Bronchial epithelial cell (primary cell): Measurements from ENCODE around the gene PMEPA1. TPM values are rescaled to one million over a fixed set of nuclear protein-coding genes. Genes with fewer than 3 reads are reported as not detected.
"Not testable (repeated sequence)": the region's sequence is repeated elsewhere in the genome, so short reads cannot be mapped to it uniquely, and the experiment has no call there.

ENCODE experiments used
- DNase-seq: peaks from one replicate; pipeline ENCODE4 v3.0.0-alpha.2; 2010; ENCODE audit warnings: low read depth
- FAIRE-seq: peaks from 2 replicates; lab custom pipeline; 2011; peaks lifted over from hg19 to GRCh38; lab: Jason Lieb, UNC
- H3K27me3 ChIP-seq: 2 replicates; pipeline ENCODE4 v1.5.1; 2011; ENCODE audit warnings: low read length; ENCODE audit not compliant: control insufficient read depth, insufficient read depth
- H3K36me3 ChIP-seq: 2 replicates; pipeline ENCODE4 v1.5.1; 2011; ENCODE audit warnings: low read length; ENCODE audit not compliant: control insufficient read depth, insufficient read depth
- H3K4me3 ChIP-seq: 2 replicates; pipeline ENCODE4 v1.5.1; 2011; ENCODE audit warnings: mild to moderate bottlenecking, low read depth, low read length, control low read depth
- total RNA-seq: library from RNA; depleted of rRNA; stranded (reverse); fragments of >200 nt; gene quantifications from 2 replicates; pipeline ENCODE4 v1.2.1, GENCODE V29; 2014
- TF ChIP-seq, protein P1 (sequence below): IDR thresholded peaks from 2 replicates; pipeline ENCODE4 v1.5.1; 2011; ENCODE audit warnings: mild to moderate bottlenecking, moderate library complexity, low read length, control low read depth, inconsistent platforms; ENCODE audit not compliant: insufficient read depth, severe bottlenecking

The PMEPA1 gene
- total RNA-seq, 1 donor from 2014 or later = 51.1 TPM

DNA sequence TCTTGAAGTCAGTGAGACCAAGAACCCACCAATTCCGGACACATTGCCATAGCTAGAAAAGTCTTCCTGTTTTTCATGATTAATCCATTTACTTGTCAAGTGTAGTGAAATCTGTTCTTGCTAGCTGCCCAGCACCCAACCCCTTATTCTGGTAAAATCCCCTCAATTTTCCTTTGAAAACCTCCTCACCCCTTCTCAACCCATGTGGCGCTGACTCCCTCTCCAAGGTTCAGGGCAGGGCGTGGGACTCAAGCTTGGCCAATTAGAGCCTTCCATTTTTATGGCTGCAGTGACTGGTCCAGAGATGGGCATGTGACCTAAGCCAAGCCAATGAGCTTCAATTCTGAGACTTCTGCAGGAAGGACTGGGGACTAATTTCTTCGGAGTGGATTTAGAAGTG lies 79.8 kb downstream of the PMEPA1 start:
- H3K4me3 ChIP-seq = no peak overlapping the region
- H3K36me3 ChIP-seq = no peaks in the 10 kb centered on the region
- peaks cover 2% of the 10 kb centered on the region for H3K27me3 ChIP-seq
- DNase-seq (no peak), FAIRE-seq (no peak)
- TF ChIP-seq, protein P1, sequence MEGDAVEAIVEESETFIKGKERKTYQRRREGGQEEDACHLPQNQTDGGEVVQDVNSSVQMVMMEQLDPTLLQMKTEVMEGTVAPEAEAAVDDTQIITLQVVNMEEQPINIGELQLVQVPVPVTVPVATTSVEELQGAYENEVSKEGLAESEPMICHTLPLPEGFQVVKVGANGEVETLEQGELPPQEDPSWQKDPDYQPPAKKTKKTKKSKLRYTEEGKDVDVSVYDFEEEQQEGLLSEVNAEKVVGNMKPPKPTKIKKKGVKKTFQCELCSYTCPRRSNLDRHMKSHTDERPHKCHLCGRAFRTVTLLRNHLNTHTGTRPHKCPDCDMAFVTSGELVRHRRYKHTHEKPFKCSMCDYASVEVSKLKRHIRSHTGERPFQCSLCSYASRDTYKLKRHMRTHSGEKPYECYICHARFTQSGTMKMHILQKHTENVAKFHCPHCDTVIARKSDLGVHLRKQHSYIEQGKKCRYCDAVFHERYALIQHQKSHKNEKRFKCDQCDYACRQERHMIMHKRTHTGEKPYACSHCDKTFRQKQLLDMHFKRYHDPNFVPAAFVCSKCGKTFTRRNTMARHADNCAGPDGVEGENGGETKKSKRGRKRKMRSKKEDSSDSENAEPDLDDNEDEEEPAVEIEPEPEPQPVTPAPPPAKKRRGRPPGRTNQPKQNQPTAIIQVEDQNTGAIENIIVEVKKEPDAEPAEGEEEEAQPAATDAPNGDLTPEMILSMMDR = no peak

DNA sequence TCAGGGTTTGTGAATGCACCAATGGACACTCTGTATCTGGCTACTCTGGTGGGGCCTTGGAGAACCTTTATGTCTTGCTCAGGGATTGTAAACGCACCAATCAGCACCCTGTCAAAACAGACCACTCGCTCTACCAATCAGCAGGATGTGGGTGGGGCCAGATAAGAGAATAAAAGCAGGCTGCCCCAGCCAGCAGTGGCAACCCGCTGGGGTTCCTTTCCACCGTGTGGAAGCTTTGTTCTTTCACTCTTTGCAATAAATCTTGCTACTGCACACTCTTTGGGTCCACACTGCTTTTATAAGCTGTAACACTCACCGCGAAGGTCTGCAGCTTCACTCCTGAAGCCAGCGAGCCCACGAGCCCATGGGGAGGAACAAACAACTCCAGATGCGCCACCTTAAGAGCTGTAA lies 80.3 kb downstream of the PMEPA1 start:
- not testable (repeated sequence) for FAIRE-seq, H3K36me3 ChIP-seq, DNase-seq, H3K27me3 ChIP-seq, H3K4me3 ChIP-seq

DNA sequence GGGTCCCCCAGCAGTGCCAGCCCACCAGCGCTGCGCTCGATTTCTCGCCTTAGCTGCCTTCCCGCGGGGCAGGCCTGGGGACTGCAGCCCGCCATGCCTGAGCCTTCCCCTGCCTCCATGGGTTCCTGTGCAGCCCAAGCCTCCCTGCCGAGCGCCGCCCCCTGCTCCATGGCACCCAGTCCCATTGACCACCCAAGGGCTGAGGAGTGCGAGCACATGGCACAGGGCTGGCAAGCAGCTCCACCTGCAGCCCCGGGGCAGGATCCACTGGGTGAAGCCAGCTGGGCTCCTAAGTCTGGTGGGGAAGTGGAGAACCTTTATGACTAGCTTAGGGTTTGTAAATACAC lies 80.9 kb downstream of the PMEPA1 start:
- FAIRE-seq, H3K4me3 ChIP-seq, DNase-seq, H3K36me3 ChIP-seq, H3K27me3 ChIP-seq: not testable (repeated sequence)

DNA sequence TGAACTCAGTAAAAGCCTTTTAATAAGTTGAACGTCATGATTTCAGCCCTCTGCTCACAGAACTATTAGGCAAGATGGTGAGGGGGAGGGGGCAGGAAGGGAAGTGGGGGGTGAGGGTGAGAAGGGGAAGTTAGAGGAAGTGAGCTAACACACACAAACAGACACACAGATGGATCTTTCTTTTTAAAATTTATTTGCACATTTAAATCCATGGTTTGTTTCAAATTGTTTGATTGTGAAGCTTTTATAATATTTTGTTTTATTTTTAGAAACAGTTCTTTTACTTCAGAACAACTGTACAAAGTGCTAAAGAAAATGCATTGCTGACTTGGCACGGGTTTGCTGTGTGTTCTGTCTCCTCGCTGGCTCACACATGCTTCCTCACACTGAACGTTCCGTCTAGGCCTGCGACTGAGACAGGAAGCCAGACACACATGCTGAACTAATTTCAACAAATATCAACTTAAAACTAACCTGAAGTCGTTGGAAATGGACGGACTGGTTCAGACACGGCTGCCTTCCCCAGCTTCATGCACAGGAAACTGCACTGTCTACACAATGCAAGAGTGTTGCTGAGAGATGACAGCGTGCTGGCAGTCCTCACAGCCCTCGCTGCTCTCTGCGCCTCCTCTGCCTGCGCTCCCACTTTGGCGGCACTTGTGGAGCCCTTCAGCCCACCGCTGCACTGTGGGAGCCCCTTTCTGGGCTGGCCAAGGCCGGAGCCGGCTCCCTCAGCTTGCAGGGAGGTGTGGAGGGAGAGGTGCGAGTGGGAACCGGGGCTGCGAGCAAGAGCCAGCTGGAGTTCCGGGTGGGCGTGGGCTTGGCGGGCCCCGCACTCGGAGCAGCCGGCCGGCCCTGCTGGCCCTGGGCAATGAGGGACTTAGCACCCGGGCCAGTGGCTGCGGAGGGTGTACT lies 81.5 kb downstream of the PMEPA1 start:
- peak; percentile 29 for DNase-seq
- Histone ChIP-seq H3K27me3 (no peaks in the 10 kb centered on the region), H3K36me3 (no peaks in the 10 kb centered on the region), H3K4me3 (no peak overlapping the region)
- TF ChIP-seq, protein P1 = no peak
- no peak for FAIRE-seq

DNA sequence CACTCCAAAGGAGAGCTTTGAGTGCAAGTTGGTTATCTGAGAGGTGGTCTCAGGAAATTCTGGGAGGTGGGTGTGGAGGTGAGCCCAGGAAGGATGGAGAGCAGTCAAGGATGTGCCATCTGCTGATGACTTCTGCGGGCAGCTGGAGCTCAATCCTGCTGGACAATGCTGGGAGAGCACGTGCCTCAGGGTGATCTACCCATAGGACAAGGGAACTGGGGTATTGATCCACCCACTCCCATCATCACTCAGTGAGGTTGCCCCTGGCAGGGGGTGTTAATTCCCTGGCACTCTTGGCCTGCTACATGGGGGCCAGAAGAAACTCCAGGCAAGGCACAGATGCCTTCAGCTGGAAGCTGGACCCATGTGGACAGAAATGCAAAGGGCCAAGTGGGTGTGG lies 82.5 kb downstream of the PMEPA1 start:
- no peak overlapping the region for H3K4me3 ChIP-seq
- FAIRE-seq (no peak), DNase-seq (no peak)
- H3K36me3 ChIP-seq = no peaks in the 10 kb centered on the region
- TF ChIP-seq, protein P1 = no peak
- H3K27me3 ChIP-seq = no peaks in the 10 kb centered on the region

DNA sequence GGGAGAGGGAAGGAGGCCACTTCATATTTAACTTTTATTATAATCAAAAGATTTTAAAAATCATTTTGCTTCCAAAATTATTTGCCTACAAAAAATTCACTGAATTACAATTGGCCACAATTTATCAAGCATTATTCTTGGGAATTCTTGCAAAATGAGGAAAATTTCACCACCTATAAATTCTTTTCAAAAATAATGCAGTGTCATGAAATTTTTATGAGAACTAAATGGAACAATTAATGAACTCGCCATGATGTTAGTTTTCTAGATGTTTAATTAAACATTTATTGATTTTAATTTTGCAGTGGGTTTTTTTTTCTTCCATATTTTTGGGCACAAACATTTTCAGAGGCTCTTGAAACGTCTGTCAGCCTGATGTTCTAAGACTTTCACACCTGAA lies 83.8 kb downstream of the PMEPA1 start:
- DNase-seq (no peak), FAIRE-seq (no peak)
- TF ChIP-seq, protein P1 = no peak
- H3K36me3 ChIP-seq = no peaks in the 10 kb centered on the region
- H3K4me3 ChIP-seq = no peak overlapping the region
- no peaks in the 10 kb centered on the region for H3K27me3 ChIP-seq
